H54 (cell line): ENCODE results near the gene PLEKHM3.

Experiments used
- DNase-seq: peaks from one replicate; pipeline ENCODE4 v3.0.0; 2011; ENCODE audit warnings: low spot score, mixed read lengths; ENCODE audit not compliant: insufficient read length
- FAIRE-seq: peaks from 3 replicates; lab custom pipeline; 2011; peaks lifted over from hg19 to GRCh38; lab: Jason Lieb, UNC
- POLR2A ChIP-seq: IDR thresholded peaks from 2 replicates; pipeline ENCODE4 v1.6.1; 2011; ENCODE audit warnings: low read depth, mild to moderate bottlenecking, low read length

The PLEKHM3 gene

GRCh38 chr2:207937823-207938222, 87.5 kb downstream of the PLEKHM3 start:
- DNase-seq (no peak), FAIRE-seq (no peak)
- TF ChIP-seq POLR2A = no peak

GRCh38 chr2:207937253-207937652, 88.1 kb downstream of the PLEKHM3 start:
- TF ChIP-seq POLR2A = no peak
- FAIRE-seq (no peak), DNase-seq (no peak)

GRCh38 chr2:207936380-207936779, 88.9 kb downstream of the PLEKHM3 start:
- DNase-seq = no peak
- no peak for TF ChIP-seq POLR2A
- FAIRE-seq = peak; percentile 27

GRCh38 chr2:207935991-207936370, 89.3 kb downstream of the PLEKHM3 start:
- FAIRE-seq (peak; percentile 6), DNase-seq (no peak)
- no peak for TF ChIP-seq POLR2A

GRCh38 chr2:207935121-207935990, 90.0 kb downstream of the PLEKHM3 start:
- no peak for FAIRE-seq
- no peak for DNase-seq
- no peak for TF ChIP-seq POLR2A

- DNase-seq (no peak), FAIRE-seq (no peak)
- no peak for TF ChIP-seq POLR2A
Observed at GRCh38 chr2:207934720-207935119, 90.6 kb downstream of the PLEKHM3 start.

- no peak for FAIRE-seq
- no peak for DNase-seq
- TF ChIP-seq POLR2A = no peak
Observed at GRCh38 chr2:207933396-207934065, 91.8 kb downstream of the PLEKHM3 start.

- FAIRE-seq (no peak), DNase-seq (no peak)
- TF ChIP-seq POLR2A = no peak
Observed at GRCh38 chr2:207932106-207932505, 93.2 kb downstream of the PLEKHM3 start.

GRCh38 chr2:207930747-207931146, 94.6 kb downstream of the PLEKHM3 start:
- no peak for TF ChIP-seq POLR2A
- no peak for DNase-seq
- no peak for FAIRE-seq

- no peak for FAIRE-seq
- TF ChIP-seq POLR2A = no peak
Observed at GRCh38 chr2:207929923-207930322, 95.4 kb downstream of the PLEKHM3 start.

GRCh38 chr2:207928079-207928478, 97.2 kb downstream of the PLEKHM3 start:
- no peak for FAIRE-seq
- DNase-seq = no peak

More at GRCh38 chr2:207929923-207930322, 95.4 kb downstream of the PLEKHM3 start:
- no peak for DNase-seq

GRCh38 chr2:207926989-207927300, 98.4 kb downstream of the PLEKHM3 start:
- no peak for TF ChIP-seq POLR2A
- no peak for DNase-seq
- no peak for FAIRE-seq

More at GRCh38 chr2:207928079-207928478, 97.2 kb downstream of the PLEKHM3 start:
- no peak for TF ChIP-seq POLR2A

GRCh38 chr2:207926133-207926988, 99.0 kb downstream of the PLEKHM3 start:
- peak; percentile 78 for FAIRE-seq
- no peak for TF ChIP-seq POLR2A
- peak; percentile 29 for DNase-seq

GRCh38 chr2:207925601-207926000, 99.7 kb downstream of the PLEKHM3 start:
- no peak for TF ChIP-seq POLR2A
- no peak for FAIRE-seq
- no peak for DNase-seq
